CD14-positive monocyte (primary cell): ENCODE results near the gene MAMLD1. TPM values are rescaled to one million over a fixed set of nuclear protein-coding genes. Genes with fewer than 3 reads are reported as not detected.
"Not testable (repeated sequence)": the region's sequence is repeated elsewhere in the genome, so short reads cannot be mapped to it uniquely, and the experiment has no call there.

ENCODE experiments used
- DNase-seq, 3 donors: peaks; one replicate each; pipeline ENCODE4 v3.0.0-alpha.2; 2011 to 2022
- H2AFZ ChIP-seq: 2 replicates; pipeline ENCODE4 v1.6.0; 2012; ENCODE audit warnings: mild to moderate bottlenecking, low read depth, low read length, inconsistent platforms; ENCODE audit not compliant: insufficient read depth, poor library complexity, severe bottlenecking
- H3K27ac ChIP-seq, 2 donors: 1 replicate in 1 of 2; 2 replicates in 1 of 2; pipeline ENCODE4 v1.5.1; 2012 to 2013; ENCODE audit warnings: low read length in 2 of 2, control low read depth in 1 of 2, inconsistent platforms in 1 of 2, low read depth in 1 of 2, mild to moderate bottlenecking in 1 of 2
- H3K27me3 ChIP-seq, 2 donors: one replicate each; pipeline versions ENCODE4 v1.6.0 to v1.6.1; 2011 to 2013; ENCODE audit warnings: low read length in 2 of 2; ENCODE audit not compliant: control insufficient read depth in 2 of 2, insufficient read depth in 2 of 2
- H3K36me3 ChIP-seq, 2 donors: replicated peaks in 1 of 2; 1 replicate in 1 of 2; 2 replicates in 1 of 2; pipeline versions ENCODE4 v1.5.1 to v1.6.1; 2012 to 2013; ENCODE audit warnings: low read length in 2 of 2, control low read depth in 1 of 2, inconsistent platforms in 1 of 2, mild to moderate bottlenecking in 1 of 2; ENCODE audit not compliant: insufficient read depth in 2 of 2, control insufficient read depth in 1 of 2
- H3K4me1 ChIP-seq, 2 donors: 1 replicate in 1 of 2; 2 replicates in 1 of 2; pipeline versions ENCODE4 v1.5.1 to v1.6.1; 2012 to 2013; ENCODE audit warnings: low read length in 2 of 2, control low read depth in 1 of 2, inconsistent platforms in 1 of 2, mild to moderate bottlenecking in 1 of 2, moderate library complexity in 1 of 2; ENCODE audit not compliant: insufficient read depth in 2 of 2, control insufficient read depth in 1 of 2
- H3K4me2 ChIP-seq: replicated peaks from 2 replicates; pipeline ENCODE3; 2012; ENCODE audit warnings: low read length, moderate library complexity, mild to moderate bottlenecking; ENCODE audit not compliant: poor library complexity, severe bottlenecking; ENCODE audit errors: extremely low read depth
- H3K4me3 ChIP-seq, 3 experiments: fragments of 200-600 bp in 1 of 3; sonication (generic) in 1 of 3; replicated peaks in 1 of 3; 1 replicate in 2 of 3; 2 replicates in 1 of 3; pipeline ENCODE4 v1.5.1; 2011 to 2013; ENCODE audit warnings: low read length in 3 of 3, mild to moderate bottlenecking in 3 of 3, control low read depth in 2 of 3, low read depth in 2 of 3, inconsistent platforms in 1 of 3, moderate library complexity in 1 of 3
- H3K79me2 ChIP-seq: 2 replicates; pipeline ENCODE4 v1.6.0; 2012; ENCODE audit warnings: mild to moderate bottlenecking, control low read depth, inconsistent platforms, low read length, moderate library complexity; ENCODE audit not compliant: insufficient read depth
- H3K9ac ChIP-seq: 2 replicates; pipeline ENCODE4 v1.6.0; 2017; ENCODE audit warnings: low read length, mild to moderate bottlenecking; ENCODE audit not compliant: insufficient read depth, poor library complexity, severe bottlenecking
- H3K9me3 ChIP-seq, 2 donors: replicated peaks in 1 of 2; 1 replicate in 1 of 2; 2 replicates in 1 of 2; pipeline versions ENCODE4 v1.5.1 to v1.6.1; 2012 to 2013; ENCODE audit warnings: low read length in 2 of 2, control low read depth in 1 of 2; ENCODE audit not compliant: control insufficient read depth in 1 of 2, insufficient read depth in 1 of 2
- H4K20me1 ChIP-seq: 2 replicates; pipeline ENCODE4 v1.6.0; 2012; ENCODE audit warnings: mild to moderate bottlenecking, low read length, control low read depth, moderate library complexity; ENCODE audit not compliant: insufficient read depth
- H3K27ac Mint-ChIP-seq, 7 donors: one replicate each; pipeline ENCODE4 v1.8.0; 2020; ENCODE audit warnings: mild to moderate bottlenecking in 7 of 7, mixed read lengths in 7 of 7, moderate library complexity in 6 of 7, inconsistent platforms in 2 of 7
- H3K27me3 Mint-ChIP-seq, 3 donors: one replicate each; pipeline ENCODE4 v1.8.0; 2021 to 2022; ENCODE audit warnings: low read depth in 3 of 3, mild to moderate bottlenecking in 3 of 3, mixed read lengths in 3 of 3, moderate library complexity in 3 of 3, inconsistent platforms in 1 of 3
- H3K36me3 Mint-ChIP-seq, 2 donors: one replicate each; pipeline ENCODE4 v1.8.0; 2020; ENCODE audit warnings: mixed read lengths in 2 of 2, inconsistent platforms in 1 of 2, mild to moderate bottlenecking in 1 of 2
- H3K4me1 Mint-ChIP-seq: one replicate; pipeline ENCODE4 v1.8.0; 2020; ENCODE audit warnings: mild to moderate bottlenecking, mixed read lengths
- H3K4me3 Mint-ChIP-seq, 2 donors: one replicate each; pipeline ENCODE4 v1.8.0; 2020; ENCODE audit warnings: mild to moderate bottlenecking in 2 of 2, mixed read lengths in 2 of 2, moderate library complexity in 1 of 2
- H3K9me3 Mint-ChIP-seq, 7 donors: one replicate each; pipeline ENCODE4 v1.8.0; 2020 to 2022; ENCODE audit warnings: mixed read lengths in 7 of 7, mild to moderate bottlenecking in 6 of 7, moderate library complexity in 6 of 7, inconsistent platforms in 2 of 7
- WGBS: methylation state at CpG from one replicate; pipeline ENCODE4 v1.1.5; 2013; ENCODE audit warnings: missing lambda C conversion rate; ENCODE audit not compliant: insufficient coverage; 5-methylcytosine and 5-hydroxymethylcytosine counted together
- intact Hi-C, 2 donors: fragments of 100-400 bp; cut with micrococcal nuclease; formaldehyde crosslinking; loops; one replicate each; pipeline versions ENCODE4 v1.15.0 to v1.15.1; 2023
- polyA plus RNA-seq, 3 donors: library from polyadenylated mRNA; depleted of rRNA in 1 of 3; unstranded in 2 of 3; stranded (reverse) in 1 of 3; fragments of 300-500 nt in 2 of 3; fragments of >200 nt in 1 of 3; fragmentation: Illumina TruSeq in 2 of 3; gene quantifications; 1 replicate in 2 of 3; 2 replicates in 1 of 3; pipeline ENCODE4 v1.2.3, GENCODE V29; 2012 to 2021
- TF ChIP-seq, protein P1 (sequence below): fragments of 200-600 bp; IDR thresholded peaks from one replicate; pipeline ENCODE4 v1.8.0; 2022; ENCODE audit warnings: antibody characterized with exemption, mild to moderate bottlenecking

MAMLD1 gene
- polyA plus RNA-seq, 3 donors: not detected

DNA sequence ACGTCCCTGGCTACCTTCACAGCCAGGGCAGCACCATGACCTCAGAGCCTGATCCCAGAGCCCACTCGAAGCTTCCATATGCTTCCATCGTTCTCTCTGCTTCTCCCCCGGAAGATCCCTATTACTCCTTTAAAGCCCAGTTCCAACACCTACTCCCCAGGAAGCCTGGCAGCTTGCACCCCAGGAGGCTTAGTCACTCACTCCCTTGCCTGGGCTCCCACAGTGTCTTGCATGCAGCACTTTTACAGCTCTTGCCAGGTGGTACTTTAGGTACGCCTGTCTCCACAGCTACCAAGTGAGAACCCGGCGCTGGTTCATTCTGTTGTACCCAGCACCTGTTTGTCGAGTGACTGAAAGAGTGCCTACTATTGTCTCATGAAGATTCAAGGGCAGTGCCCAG is 24.5 kb upstream of the MAMLD1 start:
- intact Hi-C loops: no loop called here
- H4K20me1 ChIP-seq: no peaks in the 10 kb centered on the region
- no peaks in the 10 kb centered on the region for H3K36me3 Mint-ChIP-seq
- H3K4me1 ChIP-seq: no peaks in the 10 kb centered on the region
- H3K4me3 ChIP-seq: no peak overlapping the region
- DNase-seq: no peak
- H3K9me3 ChIP-seq: no peaks in the 10 kb centered on the region
- H3K36me3 ChIP-seq: no peaks in the 10 kb centered on the region
- H2AFZ ChIP-seq: no peak overlapping the region
- H3K9me3 Mint-ChIP-seq: peaks cover 0 to 1% (median 0%) of the 10 kb centered on the region in 7 donors
- 98% methylated on average over 4 of the region's 8 CpGs for WGBS
- H3K4me2 ChIP-seq: no peak overlapping the region
- peaks cover 0 to 12% (median 2%) of the 10 kb centered on the region in 3 donors for H3K27me3 Mint-ChIP-seq
- no peak overlapping the region for H3K4me3 Mint-ChIP-seq
- H3K27me3 ChIP-seq: no peaks in the 10 kb centered on the region
- no peaks in the 10 kb centered on the region for H3K79me2 ChIP-seq
- no peak overlapping the region for H3K27ac ChIP-seq
- H3K27ac Mint-ChIP-seq: peak overlapping the region in 1 of 7 donors; percentile 64
- H3K9ac ChIP-seq: no peak overlapping the region
- H3K4me1 Mint-ChIP-seq: peaks cover 3% of the 10 kb centered on the region
- TF ChIP-seq, protein P1, sequence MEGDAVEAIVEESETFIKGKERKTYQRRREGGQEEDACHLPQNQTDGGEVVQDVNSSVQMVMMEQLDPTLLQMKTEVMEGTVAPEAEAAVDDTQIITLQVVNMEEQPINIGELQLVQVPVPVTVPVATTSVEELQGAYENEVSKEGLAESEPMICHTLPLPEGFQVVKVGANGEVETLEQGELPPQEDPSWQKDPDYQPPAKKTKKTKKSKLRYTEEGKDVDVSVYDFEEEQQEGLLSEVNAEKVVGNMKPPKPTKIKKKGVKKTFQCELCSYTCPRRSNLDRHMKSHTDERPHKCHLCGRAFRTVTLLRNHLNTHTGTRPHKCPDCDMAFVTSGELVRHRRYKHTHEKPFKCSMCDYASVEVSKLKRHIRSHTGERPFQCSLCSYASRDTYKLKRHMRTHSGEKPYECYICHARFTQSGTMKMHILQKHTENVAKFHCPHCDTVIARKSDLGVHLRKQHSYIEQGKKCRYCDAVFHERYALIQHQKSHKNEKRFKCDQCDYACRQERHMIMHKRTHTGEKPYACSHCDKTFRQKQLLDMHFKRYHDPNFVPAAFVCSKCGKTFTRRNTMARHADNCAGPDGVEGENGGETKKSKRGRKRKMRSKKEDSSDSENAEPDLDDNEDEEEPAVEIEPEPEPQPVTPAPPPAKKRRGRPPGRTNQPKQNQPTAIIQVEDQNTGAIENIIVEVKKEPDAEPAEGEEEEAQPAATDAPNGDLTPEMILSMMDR: no peak

DNA sequence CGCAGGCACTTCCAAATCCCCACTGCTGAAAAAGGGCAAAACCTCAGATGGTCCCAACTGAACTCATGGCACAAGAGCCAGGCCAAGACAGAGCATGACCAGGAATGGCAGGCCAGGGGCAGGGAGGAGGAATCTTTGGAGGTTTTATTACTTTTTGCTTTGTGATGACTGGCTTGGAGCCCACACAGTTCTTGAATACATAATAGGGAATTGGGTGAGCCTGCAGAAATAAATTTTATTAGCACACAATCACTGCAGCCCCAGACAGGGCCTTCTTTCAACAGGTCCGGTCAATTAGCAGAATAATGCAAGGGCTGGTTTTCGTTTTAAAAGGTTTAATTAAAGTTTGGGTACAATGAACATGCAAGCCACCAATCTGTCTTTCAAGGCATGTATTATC is 23.4 kb upstream of the MAMLD1 start:
- Histone ChIP-seq H3K9ac (no peak overlapping the region), H3K4me3 (no peak overlapping the region), H3K36me3 (no peaks in the 10 kb centered on the region), H3K27ac (no peak overlapping the region), H4K20me1 (no peaks in the 10 kb centered on the region), H2AFZ (no peak overlapping the region), H3K27me3 (no peaks in the 10 kb centered on the region), H3K4me1 (no peaks in the 10 kb centered on the region), H3K79me2 (no peaks in the 10 kb centered on the region), H3K4me2 (no peak overlapping the region), H3K9me3 (no peaks in the 10 kb centered on the region)
- DNase-seq: no peak
- TF ChIP-seq, protein P1: no peak
- Mint-ChIP-seq H3K27ac (no peak overlapping the region), H3K9me3 (peaks cover 0 to 1% (median 0%) of the 10 kb centered on the region in 7 donors), H3K4me1 (peaks cover 3% of the 10 kb centered on the region), H3K27me3 (peaks cover 0 to 10% (median 0%) of the 10 kb centered on the region in 3 donors), H3K4me3 (no peak overlapping the region), H3K36me3 (no peaks in the 10 kb centered on the region)
- intact Hi-C loops: no loop called here
- WGBS: no CpG with 5 or more reads among the region's 3 CpGs

DNA sequence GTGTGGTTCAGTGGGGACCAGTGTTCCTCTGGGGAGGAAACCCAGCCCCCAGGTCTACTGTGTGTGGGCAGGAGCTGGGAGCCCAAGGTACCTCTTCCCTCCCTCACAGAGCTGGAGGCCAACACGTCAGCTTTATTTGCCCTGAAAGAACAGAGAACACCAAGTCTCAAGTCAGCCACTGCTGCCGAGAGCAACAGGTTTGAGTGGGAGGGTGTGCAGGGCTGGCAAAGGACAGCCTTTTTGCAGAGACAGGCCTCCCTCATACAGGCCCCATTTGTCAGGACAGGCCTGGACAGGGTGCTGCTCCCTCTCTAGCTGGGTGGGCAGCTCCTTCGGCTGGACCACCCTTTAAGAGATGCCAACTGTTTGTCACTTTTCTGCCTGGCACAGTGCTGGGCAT is 22.8 kb upstream of the MAMLD1 start:
- H2AFZ ChIP-seq, H3K36me3 Mint-ChIP-seq, H3K9ac ChIP-seq, H3K27ac Mint-ChIP-seq, DNase-seq, H3K27me3 Mint-ChIP-seq, H3K79me2 ChIP-seq, H3K9me3 Mint-ChIP-seq, H3K4me3 ChIP-seq, H3K27me3 ChIP-seq, H3K4me2 ChIP-seq, H3K4me1 Mint-ChIP-seq, H4K20me1 ChIP-seq, H3K36me3 ChIP-seq, H3K4me3 Mint-ChIP-seq, intact Hi-C loops, H3K27ac ChIP-seq, H3K9me3 ChIP-seq, H3K4me1 ChIP-seq: not testable (repeated sequence)
- WGBS: no CpG with 5 or more reads among the region's 3 CpGs
